ENCODE results near the gene CEP192. TPM values are rescaled to one million over a fixed set of nuclear protein-coding genes. Genes with fewer than 3 reads are reported as not detected.
"Not testable (repeated sequence)": the region's sequence is repeated elsewhere in the genome, so short reads cannot be mapped to it uniquely, and the experiment has no call there.

The CEP192 gene
- polyA plus RNA-seq, 5 donors, result 37.3 to 56.3 (median 46.3) TPM

GRCh38 chr18:12989397-12990122 lies 1.6 kb upstream of the CEP192 start:
- DNase-seq, result no peak

DNA sequence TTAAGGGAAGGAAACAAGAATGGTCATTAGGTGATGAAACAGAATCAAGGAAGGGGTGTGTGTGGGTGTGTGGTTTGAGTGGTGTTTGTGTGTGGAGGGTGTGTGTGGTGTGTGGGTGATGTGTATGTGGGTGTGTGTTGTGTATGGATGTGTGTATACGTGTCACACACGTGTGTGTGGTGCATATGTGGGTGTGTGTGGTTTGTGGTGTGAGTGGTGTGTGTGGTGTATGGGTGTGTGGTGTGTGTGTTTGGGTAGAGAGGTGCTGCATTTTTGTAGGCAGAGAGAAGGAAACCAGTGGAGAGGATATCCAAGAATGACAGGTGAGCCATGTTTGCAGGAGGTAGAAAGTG lies 1.1 kb upstream of the CEP192 start:
- no peak for DNase-seq

DNA sequence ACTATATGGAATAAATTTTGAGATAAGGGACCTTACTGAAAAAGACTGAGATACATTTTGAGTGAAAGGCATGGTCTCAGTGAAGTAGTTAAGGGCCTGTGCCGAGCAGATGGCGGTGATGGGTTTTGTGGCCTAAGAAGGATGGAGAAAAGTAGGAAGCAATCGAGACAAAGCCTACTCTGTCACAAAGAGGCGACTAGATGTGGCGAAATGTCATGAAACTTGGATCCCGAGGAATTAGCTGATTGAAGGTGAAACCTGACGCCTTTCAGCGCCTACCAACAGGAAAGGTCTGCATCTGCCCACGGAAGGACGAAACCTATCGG lies 558 bp upstream of the CEP192 start:
- DNase-seq, result no peak

DNA sequence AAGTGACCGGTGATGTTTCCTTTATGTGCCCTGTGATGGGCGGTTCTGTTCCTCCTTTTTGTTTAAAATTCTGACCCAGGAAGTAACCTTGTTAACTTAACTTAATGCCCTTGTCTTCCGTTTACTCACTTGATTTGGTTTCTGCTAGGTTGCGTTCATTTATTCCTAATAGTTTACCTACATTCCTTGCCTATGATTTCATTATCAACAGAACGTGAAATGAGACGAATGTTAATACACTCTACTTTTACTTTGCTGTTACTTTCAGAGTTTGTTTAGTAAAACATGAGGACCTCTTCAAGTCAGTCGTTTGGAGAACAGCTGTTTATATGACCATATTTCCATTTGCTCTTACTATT lies 638 bp downstream of the CEP192 start:
- DNase-seq, result no peak

GRCh38 chr18:12993439-12993838 lies 2.3 kb downstream of the CEP192 start:
- DNase-seq, result no peak

GRCh38 chr18:12995424-12995823 lies 4.3 kb downstream of the CEP192 start:
- no peak for DNase-seq

DNA sequence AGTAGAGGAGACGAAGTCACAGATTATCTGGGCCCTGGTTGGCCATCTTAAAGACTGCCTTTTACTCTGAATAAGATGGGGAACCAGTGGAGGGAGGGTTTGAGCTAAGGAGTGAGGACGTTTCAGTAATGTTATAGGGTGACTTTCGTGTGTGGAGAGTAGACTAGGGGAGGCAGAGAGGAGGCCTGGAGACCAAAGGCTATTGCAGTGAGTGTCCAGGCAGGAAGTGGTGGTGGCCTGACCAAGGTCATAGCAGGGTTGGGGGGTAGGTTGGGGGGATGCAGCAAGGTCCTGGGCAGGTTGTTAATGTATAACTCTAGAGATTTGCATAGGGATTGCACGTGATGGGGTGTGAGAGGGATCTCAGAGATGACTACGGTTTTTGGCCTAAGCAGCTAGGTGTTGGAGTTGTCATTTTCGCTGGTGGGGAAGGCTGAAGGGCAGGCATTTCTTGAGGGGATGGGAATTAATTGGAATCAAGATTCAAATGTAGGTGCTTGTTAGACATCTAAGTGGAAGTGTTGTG lies 4.9 kb downstream of the CEP192 start:
- DNase-seq, result no peak

DNA sequence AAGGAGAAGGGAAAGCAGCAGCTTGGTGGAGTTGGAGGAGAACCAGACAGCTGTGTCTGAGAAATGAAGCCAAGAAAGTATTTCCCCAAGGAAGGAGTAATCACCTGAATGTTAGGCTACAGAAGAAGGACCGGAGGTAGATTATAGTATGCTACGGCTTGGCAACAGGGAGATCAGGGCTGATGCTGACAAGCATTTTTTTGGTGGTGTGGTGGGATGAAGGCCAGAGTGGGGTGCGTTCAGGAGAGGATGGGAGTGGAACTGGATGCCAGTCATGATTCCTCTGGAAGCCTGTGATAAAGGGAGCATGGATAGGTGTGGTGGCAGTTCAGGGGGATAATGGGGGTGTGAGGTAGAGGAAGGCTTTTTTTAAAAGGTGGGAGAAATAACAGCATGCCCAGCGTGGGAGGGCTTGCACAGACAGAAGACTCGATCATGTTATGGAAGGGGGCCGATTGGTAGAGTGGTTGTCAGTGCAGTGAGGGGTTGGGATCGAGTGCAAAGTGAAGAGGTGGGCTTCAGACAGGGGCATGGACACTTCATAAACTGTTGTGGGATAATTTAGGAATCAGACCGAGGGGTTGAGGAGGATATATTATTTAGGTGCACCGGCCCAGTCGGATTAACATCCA lies 5.6 kb downstream of the CEP192 start:
- no peak for DNase-seq

DNA sequence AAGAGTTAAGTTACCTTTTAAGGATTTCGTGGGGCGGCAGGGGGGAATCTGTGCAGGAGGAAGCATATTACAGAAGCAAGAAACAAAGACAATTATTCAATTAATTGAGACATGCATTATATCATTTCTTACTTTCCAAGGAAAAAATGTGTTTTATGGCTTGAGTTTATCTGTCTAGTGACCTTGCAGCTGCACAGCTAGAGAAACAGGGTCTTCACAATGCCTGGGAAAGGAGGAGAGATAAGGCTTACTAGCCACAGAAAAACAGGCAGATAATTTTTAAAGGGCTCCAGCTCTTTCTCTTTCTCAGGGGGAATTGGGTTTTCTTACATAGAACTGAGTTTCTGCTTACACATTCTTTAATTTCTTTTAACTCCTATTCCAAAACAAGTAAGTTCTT lies 6.2 kb downstream of the CEP192 start:
- DNase-seq, result not testable (repeated sequence)

GRCh38 chr18:12998332-12999060 lies 7.3 kb downstream of the CEP192 start:
- DNase-seq, result no peak

DNA sequence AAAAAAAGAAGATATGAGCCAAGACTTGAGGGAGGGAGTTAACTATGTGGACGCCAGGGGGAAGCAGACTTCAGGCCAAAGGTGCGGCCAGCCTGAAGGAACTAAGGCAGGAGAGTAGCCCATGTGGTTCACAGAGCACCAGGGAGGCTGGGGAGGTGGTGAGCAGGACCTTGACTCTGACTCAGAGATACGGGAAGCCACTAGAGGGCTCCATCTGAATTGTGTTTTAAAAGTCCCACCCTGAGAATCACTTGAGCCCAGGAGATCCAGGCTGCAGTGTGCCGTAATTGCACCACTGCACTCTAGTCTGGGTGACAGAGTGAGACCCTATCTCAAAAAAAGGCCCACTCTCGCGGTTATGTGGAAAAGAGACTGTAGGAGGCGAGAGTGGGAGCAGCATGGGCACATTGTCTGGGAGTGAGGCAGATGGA lies 12.3 kb downstream of the CEP192 start:
- DNase-seq, result no peak

DNA sequence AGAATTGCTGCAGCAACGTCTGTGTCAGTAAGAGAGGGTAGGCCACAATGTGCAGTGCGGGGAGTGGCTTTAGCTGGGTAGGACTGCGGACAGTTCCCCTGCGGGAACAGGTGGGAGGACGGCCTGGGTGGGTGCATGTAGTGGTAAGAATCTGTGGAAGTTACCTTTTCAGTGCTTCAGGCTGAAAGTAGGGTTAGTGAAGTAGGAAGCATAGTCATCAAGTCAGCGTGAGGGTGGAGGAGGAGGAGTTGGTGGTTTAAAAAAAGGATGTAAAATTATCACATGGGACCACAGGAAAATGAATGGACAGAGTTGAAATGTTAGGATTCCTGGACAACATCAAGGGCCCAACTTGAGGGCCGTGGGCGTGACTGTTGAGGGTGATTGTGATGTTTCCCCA lies 13.2 kb downstream of the CEP192 start:
- DNase-seq, result no peak

GRCh38 chr18:13005289-13005688 lies 14.1 kb downstream of the CEP192 start:
- no peak for DNase-seq

DNA sequence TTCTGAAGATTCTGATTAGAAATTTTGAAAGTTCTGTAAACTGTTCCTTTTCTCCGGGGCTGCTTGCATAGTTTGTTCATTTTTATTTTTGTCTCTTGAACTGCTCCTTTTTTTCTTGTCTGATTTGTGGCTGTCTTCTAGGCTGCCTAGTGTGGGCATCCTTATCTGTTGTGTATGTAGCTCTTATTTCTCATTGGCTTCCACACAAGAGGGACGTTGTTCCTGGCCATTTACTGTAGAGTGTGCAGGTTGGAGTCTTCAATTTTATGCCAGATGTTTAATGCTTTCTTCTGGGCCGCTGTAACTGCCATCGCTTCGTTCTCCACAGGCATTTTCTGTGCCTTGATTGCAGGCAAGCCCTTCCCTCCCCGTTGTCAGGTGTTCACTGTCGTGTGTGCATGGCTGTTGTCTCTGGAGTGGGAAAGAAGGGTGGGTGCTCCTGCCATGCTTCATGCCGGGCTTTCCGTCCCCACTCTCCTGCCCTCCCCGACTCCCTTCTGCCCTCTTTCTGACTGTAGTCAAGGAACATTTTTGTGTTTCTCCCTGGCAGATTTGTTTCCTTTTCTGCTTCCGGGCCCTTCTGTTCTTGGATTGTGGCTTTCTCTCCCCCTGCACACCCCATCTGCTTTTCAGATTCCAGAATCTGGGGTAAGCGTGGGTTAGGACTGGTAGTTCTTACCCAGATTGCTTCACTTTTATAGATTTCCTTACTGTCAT lies 15.5 kb downstream of the CEP192 start:
- DNase-seq, result no peak

DNA sequence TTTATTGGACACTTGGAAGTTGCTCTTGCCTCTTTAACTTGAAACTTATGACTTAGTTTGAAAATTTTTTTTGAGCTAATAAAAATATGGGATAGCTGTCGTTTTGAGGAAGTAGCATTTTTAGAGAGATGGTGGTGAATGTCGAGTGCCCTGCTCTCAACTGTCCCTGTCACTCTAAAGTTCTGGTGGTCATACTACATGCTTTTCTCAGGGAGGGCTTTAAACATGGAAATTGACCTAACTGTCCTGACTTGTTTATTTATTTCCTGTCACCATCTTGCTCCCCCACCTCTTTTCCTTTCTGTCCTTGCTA lies 16.0 kb downstream of the CEP192 start:
- DNase-seq, result no peak

DNA sequence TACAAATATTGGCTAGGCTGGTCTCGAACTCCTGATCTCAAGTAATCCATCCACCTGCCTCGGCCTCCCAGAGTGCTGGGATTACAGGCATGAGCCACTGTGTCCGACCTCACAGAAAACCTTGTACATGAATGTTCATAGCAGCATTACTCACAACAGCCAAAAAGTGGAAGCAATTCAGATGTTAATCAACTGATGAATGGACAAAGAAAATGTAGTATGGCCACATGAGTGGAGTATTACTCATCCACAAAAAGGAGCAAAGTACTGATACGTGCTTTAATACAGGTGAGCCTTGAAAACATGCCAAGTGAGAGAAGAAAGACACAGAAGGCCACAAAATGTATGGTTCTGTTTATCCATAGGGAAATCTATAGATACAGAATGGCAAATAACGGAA lies 20.6 kb downstream of the CEP192 start:
- no peak for DNase-seq

GRCh38 chr18:13014232-13014631 lies 23.1 kb downstream of the CEP192 start:
- DNase-seq, result no peak

DNA sequence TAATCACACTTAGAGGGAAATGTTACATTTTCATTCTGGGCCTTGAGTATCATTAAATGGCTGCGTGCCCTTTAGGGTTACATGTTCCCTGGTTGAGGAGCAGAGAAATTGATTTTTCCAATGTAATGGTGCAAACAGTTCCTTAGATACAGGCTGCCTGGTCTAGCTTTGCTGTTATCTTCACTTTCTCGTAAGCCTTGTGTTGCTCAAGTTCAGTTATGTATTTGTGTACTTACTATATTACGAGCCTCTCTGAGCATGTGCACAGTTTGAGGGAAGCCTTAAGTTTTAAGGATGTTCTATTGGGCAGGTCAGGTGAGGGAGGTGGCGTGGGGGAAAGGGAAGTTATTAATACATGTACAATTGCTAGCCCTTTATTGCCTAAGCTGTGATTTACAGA lies 23.7 kb downstream of the CEP192 start:
- no peak for DNase-seq

GRCh38 chr18:13017247-13017875 lies 26.2 kb downstream of the CEP192 start:
- no peak for DNase-seq

- DNase-seq, result no peak
Measured at GRCh38 chr18:13018374-13018773, 27.2 kb downstream of the CEP192 start.

- no peak for DNase-seq
Measured at GRCh38 chr18:13019301-13019700, 28.1 kb downstream of the CEP192 start.

GRCh38 chr18:13022644-13023043 lies 31.5 kb downstream of the CEP192 start:
- DNase-seq, result no peak
